ENCODE data around the gene EMILIN2.

- no peak for TF ChIP-seq DNMT1 (CRISPR knock-in tag; IDR thresholded peaks at IDR 0.05)
- TF ChIP-seq IKZF4 (CRISPR knock-in tag; IDR thresholded peaks at IDR 0.05; ENCODE audit: borderline replicate concordance, low read depth, not compliant biosample characterization), result no peak
- no peak for TF ChIP-seq ZHX1 (CRISPR knock-in tag; IDR thresholded peaks at IDR 0.05; ENCODE audit: low read depth)
- no peak for TF ChIP-seq ZBTB25 (CRISPR knock-in tag; IDR thresholded peaks at IDR 0.05)
- no peak for TF ChIP-seq ZNF232 (CRISPR knock-in tag; IDR thresholded peaks at IDR 0.05; ENCODE audit: borderline replicate concordance)
- no peak for TF ChIP-seq ZNF121 (CRISPR knock-in tag; IDR thresholded peaks at IDR 0.05)
- TF ChIP-seq GABPA (IDR thresholded peaks at IDR 0.05; ENCODE audit: low read depth, low read length), result no peak
- TF ChIP-seq GABPA (CRISPR knock-in tag; IDR thresholded peaks at IDR 0.05; ENCODE audit: low read depth), result no peak
- no peak for TF ChIP-seq THYN1 (CRISPR knock-in tag; IDR thresholded peaks at IDR 0.05; ENCODE audit: borderline replicate concordance, low read depth)
- no peak for TF ChIP-seq CTCF (CRISPR knock-in tag; IDR thresholded peaks at IDR 0.05)
- TF ChIP-seq ZNF746 (CRISPR knock-in tag; IDR thresholded peaks at IDR 0.05), result no peak
- no peak for TF ChIP-seq TFAP4 (IDR thresholded peaks at IDR 0.05; ENCODE audit: borderline replicate concordance, low read depth)
- no peak for TF ChIP-seq MEIS1 (CRISPR knock-in tag; IDR thresholded peaks at IDR 0.05; ENCODE audit: borderline replicate concordance)
- TF ChIP-seq NPAS2 (CRISPR knock-in tag; IDR thresholded peaks at IDR 0.05; ENCODE audit: borderline replicate concordance), result no peak
- no peak for TF ChIP-seq MTF1 (CRISPR knock-in tag; IDR thresholded peaks at IDR 0.05)
These were observed 22.8 kb upstream of the EMILIN2 start for GRCh38 chr18:2823966-2824365.

Measured in HepG2 (cell line).